Activated naive CD4-positive, alpha-beta T cell treated with anti-CD3 and anti-CD28 coated beads, Interleukin-2, amount 10 ng/mL, durations not matched to agents 7 days and 5 days (primary cell): ENCODE measurements around the gene TMEM169.

Source experiments
- CTCF ChIA-PET: fragments of 350-600 bp; sonication (Branson Sonifier 250); formaldehyde crosslinking; loops from one replicate; lab custom pipeline; 2021; ENCODE audit warnings: antibody characterized with exemption; lab: Charles Lee
- DNase-seq: peaks from one replicate; pipeline ENCODE4 v3.0.0-alpha.2; 2020
- H3K27ac Mint-ChIP-seq: one replicate; pipeline ENCODE4 v1.8.0; 2021; ENCODE audit warnings: mild to moderate bottlenecking, moderate library complexity, mixed read lengths
- H3K27me3 Mint-ChIP-seq: one replicate; pipeline ENCODE4 v1.8.0; 2021; ENCODE audit warnings: mild to moderate bottlenecking, mixed read lengths
- H3K36me3 Mint-ChIP-seq: one replicate; pipeline ENCODE4 v1.8.0; 2021; ENCODE audit warnings: mixed read lengths
- H3K4me1 Mint-ChIP-seq: one replicate; pipeline ENCODE4 v1.8.0; 2021; ENCODE audit warnings: mixed read lengths
- H3K4me3 Mint-ChIP-seq: one replicate; pipeline ENCODE4 v1.8.0; 2021; ENCODE audit warnings: mild to moderate bottlenecking, moderate library complexity, mixed read lengths
- H3K9me3 Mint-ChIP-seq: one replicate; pipeline ENCODE4 v1.8.0; 2021; ENCODE audit warnings: mixed read lengths

The TMEM169 gene

DNA sequence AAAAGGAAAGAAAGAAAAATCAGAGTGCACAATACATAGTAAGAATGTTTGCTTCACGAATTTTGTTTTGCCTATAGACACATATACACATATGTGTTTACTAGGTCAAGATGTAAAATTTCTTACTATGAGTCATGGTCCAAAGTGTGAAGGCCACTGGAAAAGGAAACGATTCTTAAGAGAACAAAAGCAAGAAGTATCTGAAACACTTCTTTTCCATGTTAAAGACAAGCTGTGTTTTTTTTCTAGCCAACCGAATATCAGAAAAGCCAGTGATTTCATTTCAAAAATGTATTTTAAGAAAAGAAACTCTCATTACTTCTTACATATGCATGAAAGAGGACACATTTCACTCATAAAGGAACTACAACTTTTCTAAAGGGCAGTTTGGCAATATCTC lies 25.0 kb upstream of the TMEM169 start:
- H3K9me3 Mint-ChIP-seq: no peaks in the 10 kb centered on the region
- no peaks in the 10 kb centered on the region for H3K27me3 Mint-ChIP-seq
- CTCF ChIA-PET: interaction anchor here (1.2 kb wide), 2 partner anchors 41 to 51 kb away, joined by 3 to 4 read pairs; no protein-coding TSS in a partner anchor
- DNase-seq: no peak
- peaks cover 37% of the 10 kb centered on the region for H3K4me1 Mint-ChIP-seq
- peaks cover 34% of the 10 kb centered on the region for H3K36me3 Mint-ChIP-seq
- H3K4me3 Mint-ChIP-seq: no peak overlapping the region
- H3K27ac Mint-ChIP-seq: peak overlapping the region; percentile 97

DNA sequence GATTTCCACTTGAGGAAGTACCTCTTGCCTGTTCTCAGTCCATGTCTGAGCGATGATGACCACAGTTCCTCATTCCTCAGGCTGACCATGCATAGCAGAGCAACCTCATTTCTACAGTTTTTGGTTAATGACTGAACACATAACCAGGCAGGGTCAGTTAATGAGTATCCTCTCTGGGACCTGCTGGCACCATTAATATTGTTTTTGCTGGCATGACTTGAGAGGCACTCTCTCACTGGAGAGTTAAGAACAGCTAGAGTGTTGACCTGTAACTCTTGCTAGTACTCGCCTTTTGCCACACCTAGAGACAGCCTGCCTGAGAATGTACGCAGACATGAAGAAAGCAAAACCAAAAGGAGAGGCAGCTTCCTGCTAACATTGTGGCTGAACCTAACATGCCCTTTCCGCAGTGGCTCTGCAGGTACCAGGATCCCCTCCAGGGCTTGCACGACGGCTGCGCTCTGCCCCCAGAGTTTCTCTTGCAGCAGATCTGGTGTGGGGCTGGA lies 24.0 kb upstream of the TMEM169 start:
- no peaks in the 10 kb centered on the region for H3K27me3 Mint-ChIP-seq
- CTCF ChIA-PET: interaction anchor here (0.6 to 2.4 kb wide), 7 partner anchors 9 to 50 kb away, joined by 3 to 25 read pairs (median 3); no protein-coding TSS in a partner anchor
- H3K4me3 Mint-ChIP-seq: peak overlapping the region; percentile 68
- peak; percentile 78 for DNase-seq
- H3K4me1 Mint-ChIP-seq: peaks cover 37% of the 10 kb centered on the region
- H3K9me3 Mint-ChIP-seq: no peaks in the 10 kb centered on the region
- H3K27ac Mint-ChIP-seq: peak overlapping the region; percentile 97
- H3K36me3 Mint-ChIP-seq: peaks cover 39% of the 10 kb centered on the region

GRCh38 chr2:216059233-216059834 lies 22.4 kb upstream of the TMEM169 start:
- no peak overlapping the region for H3K4me3 Mint-ChIP-seq
- H3K27ac Mint-ChIP-seq: peak overlapping the region; percentile 70
- H3K27me3 Mint-ChIP-seq: no peaks in the 10 kb centered on the region
- H3K4me1 Mint-ChIP-seq: peaks cover 37% of the 10 kb centered on the region
- H3K36me3 Mint-ChIP-seq: peaks cover 39% of the 10 kb centered on the region
- CTCF ChIA-PET: interaction anchor here (0.9 to 2.4 kb wide), 8 partner anchors 15 to 81 kb away, joined by 3 to 25 read pairs (median 4); partner anchors contain the start of genes PECR and TMEM169
- no peak for DNase-seq
- no peaks in the 10 kb centered on the region for H3K9me3 Mint-ChIP-seq

DNA sequence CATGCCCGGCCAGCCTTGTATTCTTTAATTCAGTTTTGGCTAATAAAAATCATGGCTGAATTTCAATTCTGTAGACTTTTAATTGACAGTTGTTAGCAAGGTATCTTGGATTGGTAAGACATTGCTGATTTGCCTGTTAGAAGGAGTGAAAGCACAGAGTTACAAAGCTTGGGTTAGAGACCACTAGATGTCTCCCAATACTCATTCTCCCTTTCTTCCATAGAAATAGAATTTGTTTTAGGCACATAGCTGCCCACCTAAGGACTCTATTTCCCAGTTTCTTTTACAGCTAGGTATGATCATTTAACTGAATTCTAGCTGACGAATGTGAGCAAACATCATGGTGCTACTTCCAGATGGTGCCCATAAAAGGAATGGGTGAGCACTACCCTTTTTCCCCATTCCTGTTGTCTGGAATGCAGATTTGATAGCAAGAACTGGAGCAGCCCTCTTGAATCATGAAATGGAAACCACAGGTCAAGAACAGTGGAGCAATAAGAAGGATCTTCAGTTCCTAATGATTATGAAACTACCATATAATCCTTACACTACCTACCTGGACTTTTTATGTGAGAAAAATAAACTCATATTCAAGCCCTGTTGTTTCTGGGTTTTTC lies 17.6 kb upstream of the TMEM169 start:
- DNase-seq: no peak
- peaks cover 16% of the 10 kb centered on the region for H3K4me1 Mint-ChIP-seq
- H3K27ac Mint-ChIP-seq: no peak overlapping the region
- no peaks in the 10 kb centered on the region for H3K9me3 Mint-ChIP-seq
- H3K4me3 Mint-ChIP-seq: no peak overlapping the region
- peaks cover 28% of the 10 kb centered on the region for H3K36me3 Mint-ChIP-seq
- H3K27me3 Mint-ChIP-seq: no peaks in the 10 kb centered on the region
- CTCF ChIA-PET: interaction anchor here (0.6 kb wide), 1 partner anchor 453 kb away, joined by 3 read pairs; no protein-coding TSS in a partner anchor

DNA sequence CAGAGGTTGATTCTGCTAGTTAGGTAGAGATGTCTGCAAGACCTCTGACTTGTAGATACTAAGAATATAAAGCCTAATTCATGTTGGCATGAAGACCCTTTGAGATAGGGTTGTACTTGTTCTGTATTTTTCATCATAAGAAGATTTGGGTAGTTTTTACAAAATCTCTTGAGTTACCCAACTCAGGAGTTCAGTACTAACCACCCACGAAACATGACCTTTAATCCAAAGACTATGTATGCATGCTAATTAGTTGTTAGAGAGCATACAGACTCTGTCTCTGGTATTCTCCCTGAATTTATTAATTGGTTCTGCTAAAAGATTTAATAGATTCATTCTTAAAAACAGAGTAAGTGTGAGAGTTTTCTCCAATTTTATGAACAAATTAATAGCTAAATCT lies 17.1 kb upstream of the TMEM169 start:
- Mint-ChIP-seq H3K27ac (no peak overlapping the region), H3K36me3 (peaks cover 26% of the 10 kb centered on the region), H3K9me3 (no peaks in the 10 kb centered on the region), H3K4me1 (peaks cover 15% of the 10 kb centered on the region), H3K4me3 (no peak overlapping the region), H3K27me3 (no peaks in the 10 kb centered on the region)
- CTCF ChIA-PET: interaction anchor here (0.6 kb wide), 1 partner anchor 452 kb away, joined by 3 read pairs; no protein-coding TSS in a partner anchor
- no peak for DNase-seq

DNA sequence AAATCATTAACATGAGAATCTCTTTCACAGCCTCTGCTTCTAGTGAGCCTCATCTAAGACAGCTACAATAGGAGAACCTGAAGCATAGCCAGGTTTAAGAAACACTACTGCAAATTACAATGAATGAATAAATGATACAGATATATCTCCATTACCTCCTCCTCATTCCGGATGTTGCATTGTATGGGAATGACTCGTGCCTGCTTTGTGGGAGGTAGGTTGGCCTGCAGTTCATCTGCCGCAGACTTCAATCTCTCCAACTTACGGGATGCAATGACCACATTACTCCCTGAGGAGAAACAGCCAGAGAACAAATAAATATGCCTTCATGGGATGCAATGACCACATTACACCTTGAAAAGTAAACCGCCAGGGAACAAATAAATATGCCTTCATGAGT lies 15.5 kb upstream of the TMEM169 start:
- peaks cover 28% of the 10 kb centered on the region for H3K36me3 Mint-ChIP-seq
- CTCF ChIA-PET: interaction anchor here (1.6 kb wide), 1 partner anchor 33 kb away, joined by 7 read pairs; no protein-coding TSS in a partner anchor
- H3K27ac Mint-ChIP-seq: no peak overlapping the region
- H3K9me3 Mint-ChIP-seq: no peaks in the 10 kb centered on the region
- no peak overlapping the region for H3K4me3 Mint-ChIP-seq
- no peak for DNase-seq
- no peaks in the 10 kb centered on the region for H3K27me3 Mint-ChIP-seq
- peaks cover 15% of the 10 kb centered on the region for H3K4me1 Mint-ChIP-seq

DNA sequence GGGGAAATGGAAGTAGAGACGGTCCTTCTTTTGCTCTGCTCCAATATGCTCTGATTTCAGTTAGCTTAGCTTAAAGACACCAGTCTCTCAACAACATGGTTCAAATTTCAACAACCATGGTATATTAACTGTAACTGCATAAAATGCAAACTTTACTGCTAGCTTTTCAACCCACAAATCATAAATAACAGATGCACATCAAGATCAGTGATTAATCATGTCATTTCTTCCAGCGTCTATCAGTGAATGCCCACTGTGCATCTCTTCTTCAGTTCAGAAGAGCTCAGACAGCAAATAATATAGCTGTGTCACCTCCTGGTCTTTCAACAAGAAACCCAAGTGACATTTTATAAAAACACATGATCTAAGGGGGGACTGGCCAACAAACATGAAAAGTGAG lies 12.7 kb upstream of the TMEM169 start:
- Mint-ChIP-seq H3K27ac (no peak overlapping the region), H3K4me1 (peaks cover 19% of the 10 kb centered on the region), H3K27me3 (no peaks in the 10 kb centered on the region), H3K9me3 (no peaks in the 10 kb centered on the region), H3K36me3 (peaks cover 32% of the 10 kb centered on the region), H3K4me3 (no peak overlapping the region)
- CTCF ChIA-PET: interaction anchor here (0.7 to 0.8 kb wide), 2 partner anchors 35 to 41 kb away, joined by 3 read pairs; no protein-coding TSS in a partner anchor
- DNase-seq: no peak

GRCh38 chr2:216070195-216070594 lies 11.5 kb upstream of the TMEM169 start:
- Mint-ChIP-seq H3K27ac (no peak overlapping the region), H3K4me3 (no peak overlapping the region), H3K9me3 (no peaks in the 10 kb centered on the region), H3K27me3 (no peaks in the 10 kb centered on the region), H3K4me1 (peaks cover 31% of the 10 kb centered on the region), H3K36me3 (peaks cover 40% of the 10 kb centered on the region)
- CTCF ChIA-PET: no interaction called here
- DNase-seq: no peak

GRCh38 chr2:216071111-216071851 lies 10.4 kb upstream of the TMEM169 start:
- H3K27ac Mint-ChIP-seq: no peak overlapping the region
- H3K27me3 Mint-ChIP-seq: no peaks in the 10 kb centered on the region
- H3K9me3 Mint-ChIP-seq: no peaks in the 10 kb centered on the region
- H3K4me1 Mint-ChIP-seq: peaks cover 38% of the 10 kb centered on the region
- H3K36me3 Mint-ChIP-seq: peaks cover 44% of the 10 kb centered on the region
- CTCF ChIA-PET: no interaction called here
- H3K4me3 Mint-ChIP-seq: no peak overlapping the region
- no peak for DNase-seq

DNA sequence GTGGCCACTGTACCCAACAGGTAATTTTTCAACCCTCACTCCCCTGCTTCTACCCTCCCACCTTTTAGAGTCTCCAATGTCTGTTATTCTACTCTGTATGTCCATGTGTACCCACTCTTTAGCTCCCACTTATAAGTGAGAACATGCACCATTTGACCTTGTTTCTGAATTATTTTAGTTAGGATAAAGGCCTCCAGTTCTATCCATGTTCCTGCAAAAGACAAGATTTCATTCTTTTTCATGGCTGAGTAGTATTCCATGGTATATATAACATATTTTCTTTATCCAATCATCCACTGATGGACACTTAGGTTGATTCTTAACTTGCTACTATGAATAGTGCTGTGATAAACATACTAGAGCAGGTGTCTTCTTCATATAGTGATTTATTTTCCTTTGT lies 9.2 kb upstream of the TMEM169 start:
- H3K4me1 Mint-ChIP-seq: peaks cover 35% of the 10 kb centered on the region
- DNase-seq: no peak
- no peak overlapping the region for H3K4me3 Mint-ChIP-seq
- no peak overlapping the region for H3K27ac Mint-ChIP-seq
- H3K27me3 Mint-ChIP-seq: no peaks in the 10 kb centered on the region
- CTCF ChIA-PET: no interaction called here
- H3K9me3 Mint-ChIP-seq: no peaks in the 10 kb centered on the region
- H3K36me3 Mint-ChIP-seq: peaks cover 43% of the 10 kb centered on the region

GRCh38 chr2:216073773-216074172 lies 7.9 kb upstream of the TMEM169 start:
- Mint-ChIP-seq H3K36me3 (peaks cover 41% of the 10 kb centered on the region), H3K9me3 (no peaks in the 10 kb centered on the region), H3K4me1 (peaks cover 35% of the 10 kb centered on the region), H3K4me3 (no peak overlapping the region), H3K27me3 (no peaks in the 10 kb centered on the region), H3K27ac (no peak overlapping the region)
- CTCF ChIA-PET: no interaction called here
- no peak for DNase-seq

DNA sequence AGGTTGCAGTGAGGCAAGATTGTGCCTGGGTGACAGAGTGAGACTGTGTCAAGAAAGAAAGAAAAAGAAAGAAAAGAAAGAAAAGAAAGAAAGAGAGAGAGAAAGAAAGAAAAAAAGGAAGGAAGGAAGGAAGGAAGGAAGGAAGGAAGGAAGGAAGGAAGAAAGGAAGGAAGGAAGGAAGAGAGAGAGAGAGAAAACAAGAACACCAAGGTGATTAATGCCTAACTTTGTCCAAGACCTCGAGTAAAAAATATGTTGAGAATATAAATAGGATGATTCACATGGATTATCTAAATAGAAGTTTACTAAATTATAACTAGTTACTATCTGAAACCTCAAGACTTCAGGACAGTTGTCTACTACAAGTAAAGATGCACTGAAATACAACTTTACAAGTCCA lies 7.3 kb upstream of the TMEM169 start:
- DNase-seq: no peak
- no peak overlapping the region for H3K4me3 Mint-ChIP-seq
- peaks cover 32% of the 10 kb centered on the region for H3K4me1 Mint-ChIP-seq
- peaks cover 38% of the 10 kb centered on the region for H3K36me3 Mint-ChIP-seq
- no peaks in the 10 kb centered on the region for H3K9me3 Mint-ChIP-seq
- no peak overlapping the region for H3K27ac Mint-ChIP-seq
- H3K27me3 Mint-ChIP-seq: no peaks in the 10 kb centered on the region
- CTCF ChIA-PET: no interaction called here

GRCh38 chr2:216074794-216075193 lies 6.9 kb upstream of the TMEM169 start:
- Mint-ChIP-seq H3K36me3 (peaks cover 37% of the 10 kb centered on the region), H3K27me3 (no peaks in the 10 kb centered on the region), H3K4me3 (no peak overlapping the region), H3K4me1 (peaks cover 31% of the 10 kb centered on the region), H3K9me3 (no peaks in the 10 kb centered on the region), H3K27ac (no peak overlapping the region)
- DNase-seq: no peak
- CTCF ChIA-PET: no interaction called here
